HG02970 (cell line): ENCODE results near the gene SPNS3.

Source experiments
- ATAC-seq: cut with Tn5 transposase; IDR thresholded peaks from one replicate; pipeline ENCODE4 v1.9.1; 2021; ENCODE audit warnings: mild to moderate bottlenecking, moderate library complexity, moderate number of reproducible peaks; ENCODE audit not compliant: unreplicated experiment, low FRiP score

SPNS3 gene

DNA sequence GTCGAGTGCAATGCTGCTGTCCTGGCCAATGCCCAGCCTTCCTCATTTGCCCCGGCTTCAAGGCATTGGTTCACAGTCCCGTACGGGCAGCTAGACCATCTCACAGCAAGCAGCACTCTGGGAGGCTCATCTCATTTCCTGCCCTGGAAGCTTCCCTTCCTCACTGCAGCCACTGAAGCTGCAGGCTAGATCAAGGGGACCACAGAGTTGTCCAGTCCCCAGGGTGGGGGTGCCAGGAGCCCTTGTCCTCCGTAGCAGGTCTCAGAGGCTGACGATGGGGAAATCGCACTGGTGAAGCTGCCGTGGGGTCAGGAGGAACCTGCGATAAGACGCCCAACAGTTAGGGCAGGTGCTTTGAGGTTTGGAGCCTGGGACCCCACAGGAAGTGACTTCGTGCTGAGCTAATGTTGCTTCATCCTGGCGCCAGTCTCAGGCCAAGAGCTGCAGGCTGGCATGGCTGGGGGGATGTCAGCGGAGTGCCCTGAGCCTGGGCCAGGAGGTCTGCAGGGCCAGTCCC is at the start of gene SPNS3:
TSS of gene SPNS3 (plus strand) at position 426 of the 517 bp plus-strand sequence. CDS start at position 454, 28 bp downstream.
- no peak for ATAC-seq

- ATAC-seq, result no peak
Observed at GRCh38 chr17:4386406-4386805, 47.3 kb upstream of the SPNS3 start.

GRCh38 chr17:4387137-4387536 is 46.6 kb upstream of the SPNS3 start:
- no peak for ATAC-seq

- ATAC-seq, result no peak
Observed at GRCh38 chr17:4389079-4389478, 44.7 kb upstream of the SPNS3 start.

DNA sequence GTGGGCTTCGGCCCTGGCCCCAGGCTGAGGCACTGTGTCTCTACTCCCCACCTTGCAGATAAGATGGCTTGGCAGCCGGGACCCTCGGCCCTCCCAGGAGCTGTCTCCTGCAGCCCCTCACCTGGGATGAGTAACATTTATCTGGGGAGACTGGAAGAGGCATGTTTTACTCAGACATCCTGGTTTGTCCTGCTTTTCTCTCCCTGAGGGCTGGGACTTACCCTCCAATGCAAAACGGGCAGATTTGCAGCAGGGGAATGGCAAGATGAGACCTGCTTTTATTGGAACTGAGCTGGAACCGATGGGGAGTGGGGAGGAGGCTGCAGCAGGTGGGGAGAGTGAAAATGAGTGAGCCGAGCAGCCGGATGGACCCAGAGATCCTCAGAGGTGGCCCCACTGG is 39.9 kb upstream of the SPNS3 start:
- ATAC-seq, result no peak

DNA sequence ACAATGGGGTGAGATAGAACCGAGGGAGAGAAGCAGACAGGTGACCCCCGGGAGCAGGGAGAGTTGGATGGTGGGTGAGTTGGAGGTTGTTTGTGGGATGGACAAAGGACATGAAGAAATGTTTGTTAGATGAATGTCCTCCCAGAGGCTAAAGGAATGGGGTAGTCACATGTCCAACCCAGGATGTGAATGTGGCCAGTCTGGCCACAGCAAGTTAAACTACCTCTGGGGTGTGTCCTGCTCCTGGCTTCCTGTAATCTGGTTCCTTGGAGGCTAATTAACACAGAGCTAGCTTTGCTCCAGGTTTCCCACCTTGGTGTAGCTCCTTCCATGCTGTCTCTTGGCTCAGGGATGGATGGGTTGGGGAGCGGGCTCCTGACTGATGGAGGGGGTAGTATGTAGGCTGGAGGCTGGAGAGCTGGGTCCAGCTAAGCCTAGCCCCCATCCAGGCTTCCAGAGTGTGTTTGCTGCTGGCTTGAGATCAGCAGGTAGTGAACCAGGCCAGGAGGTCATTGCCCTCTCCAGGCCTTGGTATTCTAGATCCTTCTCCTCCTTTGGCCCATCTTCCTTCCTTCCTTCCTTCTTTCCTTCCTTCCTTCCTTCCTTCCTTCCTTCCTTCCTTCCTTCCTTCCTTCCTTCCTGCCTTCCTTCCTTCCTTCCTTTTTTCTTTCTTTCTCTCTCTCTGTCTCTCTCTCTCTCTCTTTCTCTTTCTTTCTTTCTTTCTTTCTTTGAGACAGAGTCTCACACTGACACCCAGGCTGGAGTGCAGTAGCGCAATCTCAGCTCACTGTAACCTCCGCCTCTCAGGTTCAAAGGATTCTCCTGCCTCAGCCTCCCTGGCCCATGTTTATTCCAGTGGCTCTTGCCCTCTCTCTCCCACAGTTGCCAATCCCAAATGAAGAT is 39.3 kb upstream of the SPNS3 start:
- ATAC-seq, result no peak

DNA sequence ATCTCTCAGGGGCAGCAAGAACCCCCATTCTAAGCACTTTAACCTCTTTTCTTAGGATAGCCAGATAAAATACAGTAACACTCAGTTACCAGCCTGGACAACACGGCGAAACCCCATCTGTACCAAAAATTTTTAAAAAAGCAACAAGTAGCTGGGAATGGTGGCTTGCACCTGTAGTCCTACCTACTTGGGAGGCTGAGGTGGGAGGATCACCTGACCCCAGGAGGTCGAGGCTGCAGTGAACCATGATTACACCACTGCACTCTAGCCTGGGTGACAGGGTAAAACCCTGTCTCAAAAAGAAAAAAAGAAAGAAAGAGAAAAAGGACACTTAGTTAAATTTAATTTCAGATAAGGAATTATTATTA is 38.6 kb upstream of the SPNS3 start:
- ATAC-seq, result no peak

- no peak for ATAC-seq
Observed at GRCh38 chr17:4397840-4398239, 35.9 kb upstream of the SPNS3 start.

- no peak for ATAC-seq
Observed at GRCh38 chr17:4405038-4405669, 28.6 kb upstream of the SPNS3 start.

- ATAC-seq, result no peak
Observed at GRCh38 chr17:4405699-4406098, 28.0 kb upstream of the SPNS3 start.

GRCh38 chr17:4406386-4406785 is 27.4 kb upstream of the SPNS3 start:
- no peak for ATAC-seq

DNA sequence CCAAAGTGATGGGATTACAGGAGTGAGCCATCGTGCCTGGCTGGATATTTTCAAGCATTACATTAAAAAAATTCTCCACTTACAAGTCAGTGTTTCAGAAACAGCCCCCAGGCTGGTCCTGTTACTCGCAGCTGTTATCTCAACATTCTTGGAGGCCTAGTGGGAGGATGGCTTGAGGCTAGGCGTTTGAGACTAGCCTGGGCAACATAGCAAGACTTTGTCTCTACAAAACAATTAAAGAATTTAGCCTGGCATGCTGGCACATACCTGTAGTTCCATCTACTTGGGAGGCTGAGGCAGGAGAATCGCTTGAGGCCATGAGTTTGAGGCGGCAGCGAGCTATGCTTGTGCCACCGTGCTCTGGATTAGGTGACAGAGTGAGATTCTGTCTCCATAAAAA is 26.5 kb upstream of the SPNS3 start:
- ATAC-seq, result no peak

GRCh38 chr17:4407851-4408250 is 25.9 kb upstream of the SPNS3 start:
- ATAC-seq, result no peak

DNA sequence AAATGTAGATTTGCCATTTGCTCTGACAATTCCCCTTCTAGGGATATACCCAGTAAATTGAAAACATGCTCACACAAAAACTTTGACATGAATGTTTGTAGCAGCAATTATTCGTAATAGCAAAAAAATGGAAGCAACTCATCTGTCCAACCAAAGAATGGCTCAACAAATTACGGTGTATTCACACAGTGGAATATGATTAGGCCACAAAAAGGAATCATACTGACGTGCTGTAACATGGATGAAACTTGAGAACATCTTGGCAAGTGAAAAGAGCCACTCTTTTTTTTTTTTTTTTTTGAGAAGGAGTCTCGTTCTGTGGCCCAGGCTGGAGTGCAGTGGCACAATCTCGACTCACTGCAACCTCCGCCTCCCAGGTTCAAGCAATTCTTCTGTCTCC is 24.1 kb upstream of the SPNS3 start:
- ATAC-seq, result no peak

DNA sequence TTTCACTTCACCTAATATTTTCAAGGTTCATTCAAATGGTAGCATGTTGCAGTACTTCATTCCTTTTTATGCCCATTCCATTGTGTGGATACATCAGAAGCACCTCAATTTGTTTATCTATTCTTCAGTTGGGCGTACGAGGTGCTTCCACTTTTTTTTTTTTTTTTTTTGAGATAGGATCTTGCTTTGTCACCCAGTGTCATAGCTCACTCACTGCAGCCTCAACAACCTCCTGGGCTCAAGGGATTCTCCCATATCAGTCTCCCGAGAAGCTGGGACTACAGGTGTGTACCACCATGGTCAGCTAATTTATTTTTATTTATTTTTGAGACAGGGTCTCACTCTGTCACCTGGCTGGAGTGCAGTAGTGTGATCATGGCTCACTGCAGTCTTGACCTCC is 22.5 kb upstream of the SPNS3 start:
- no peak for ATAC-seq

GRCh38 chr17:4412933-4413831 is 20.6 kb upstream of the SPNS3 start:
- no peak for ATAC-seq

DNA sequence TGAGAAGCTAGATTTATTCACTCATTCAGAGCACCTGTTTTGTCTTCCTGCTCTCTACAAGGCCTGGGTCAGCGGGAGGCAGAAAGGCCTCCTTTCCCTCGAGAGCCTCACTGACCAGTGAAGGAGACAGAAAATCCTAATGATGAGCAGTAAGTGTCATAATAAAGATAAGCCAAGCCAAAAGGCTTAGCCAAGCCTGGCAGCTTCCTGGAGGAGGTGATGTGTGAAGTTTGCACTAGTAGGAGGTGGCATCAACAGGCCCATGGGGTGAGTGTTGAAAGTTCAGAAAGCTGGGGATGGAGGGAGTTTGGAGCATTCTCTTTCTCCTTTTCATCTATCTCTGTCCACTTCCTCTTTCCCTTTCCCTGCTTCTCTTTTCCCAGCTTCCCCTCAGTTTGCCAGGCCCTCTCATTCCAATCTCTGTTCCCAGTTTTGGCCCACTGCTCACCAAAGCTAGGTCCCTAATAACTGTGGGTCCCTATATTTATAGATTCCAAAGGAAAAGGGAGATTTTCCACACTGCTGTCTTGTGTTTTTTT is 16.5 kb upstream of the SPNS3 start:
- no peak for ATAC-seq

DNA sequence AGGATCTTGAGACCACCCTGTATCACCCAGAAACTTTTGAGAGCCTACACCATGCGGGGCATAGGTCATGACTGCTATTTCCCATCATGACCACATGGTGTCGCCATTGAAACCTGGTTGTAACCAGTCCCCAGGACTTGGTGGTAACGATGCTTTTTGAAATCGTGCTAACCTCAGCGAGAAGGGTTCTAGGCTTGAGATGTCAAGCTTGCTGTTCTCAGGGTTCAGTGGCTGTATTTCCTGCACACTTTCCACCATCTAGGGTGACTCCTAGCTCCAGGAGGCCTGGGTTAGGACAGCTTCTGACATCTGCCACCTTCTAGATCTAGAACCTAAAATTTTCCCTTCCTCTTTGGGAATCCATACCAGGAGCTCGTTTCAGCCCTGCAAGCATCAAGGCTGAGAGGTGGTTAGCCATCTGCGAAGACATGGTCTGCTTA is 13.0 kb upstream of the SPNS3 start:
- no peak for ATAC-seq

GRCh38 chr17:4422864-4423263 is 10.9 kb upstream of the SPNS3 start:
- ATAC-seq, result no peak

DNA sequence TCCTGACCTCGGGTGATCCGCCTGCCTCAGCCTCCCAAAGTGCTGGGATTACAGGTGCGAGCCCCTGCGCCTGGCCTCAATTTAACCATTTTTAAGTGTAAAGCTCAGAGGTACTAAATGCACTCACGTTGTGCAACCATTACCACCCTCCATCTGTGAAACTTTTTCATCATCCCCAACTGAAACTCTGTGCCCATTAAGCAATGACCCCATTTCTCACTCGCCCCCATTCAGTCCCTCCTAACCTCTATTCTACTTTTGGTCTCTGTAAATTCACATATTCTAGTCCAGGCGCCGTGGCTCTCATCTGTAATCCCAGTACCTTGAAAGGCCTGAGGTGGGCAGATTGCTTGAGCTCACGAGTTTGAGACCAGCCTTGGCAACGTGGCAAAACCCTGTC is 8.3 kb upstream of the SPNS3 start:
- ATAC-seq, result no peak
